IMR-90 (cell line): ENCODE measurements around the gene BCAP31.

Experiments
- BHLHE40 ChIP-seq: fragments of 150-350 bp; IDR thresholded peaks from 2 replicates; pipeline ENCODE4 v1.6.1; 2016; ENCODE audit warnings: mild to moderate bottlenecking, low read depth, low read length
- CEBPB ChIP-seq: IDR thresholded peaks from 2 replicates; pipeline ENCODE4 v1.6.1; 2012; ENCODE audit warnings: low read depth, low read length, improper control_type of control experiment
- CTCF ChIP-seq: conservative IDR thresholded peaks from 2 replicates; pipeline ENCODE4 v1.5.1; 2012; ENCODE audit warnings: mild to moderate bottlenecking, low read depth, low read length, improper control_type of control experiment
- FOS ChIP-seq: fragments of 150-350 bp; IDR thresholded peaks from 2 replicates; pipeline ENCODE4 v1.6.1; 2016; ENCODE audit warnings: low read depth, low read length
- MAFK ChIP-seq: IDR thresholded peaks from 2 replicates; pipeline ENCODE4 v1.6.1; 2012; ENCODE audit warnings: low read depth, low read length, improper control_type of control experiment
- MXI1 ChIP-seq: IDR thresholded peaks from 2 replicates; pipeline ENCODE4 v1.6.1; 2012; ENCODE audit warnings: low read depth, mild to moderate bottlenecking, low read length, moderate library complexity, borderline replicate concordance
- NFE2L2 ChIP-seq: fragments of 150-350 bp; IDR thresholded peaks from 2 replicates; pipeline ENCODE4 v1.6.1; 2016; ENCODE audit warnings: low read depth, mild to moderate bottlenecking, low read length
- POLR2A ChIP-seq: IDR thresholded peaks from 2 replicates; pipeline ENCODE4 v1.6.1; 2012; ENCODE audit warnings: mild to moderate bottlenecking, low read depth, low read length
- RAD21 ChIP-seq: IDR thresholded peaks from 2 replicates; pipeline ENCODE4 v1.6.1; 2012; ENCODE audit warnings: low read length, improper control_type of control experiment
- RCOR1 ChIP-seq: IDR thresholded peaks from 2 replicates; pipeline ENCODE4 v1.6.1; 2012; ENCODE audit warnings: mild to moderate bottlenecking, low read length, improper control_type of control experiment; ENCODE audit not compliant: insufficient replicate concordance
- RFX5 ChIP-seq: IDR thresholded peaks from 2 replicates; pipeline ENCODE4 v1.8.0; 2012; ENCODE audit warnings: low read depth, mild to moderate bottlenecking, low read length, moderate library complexity

DNA sequence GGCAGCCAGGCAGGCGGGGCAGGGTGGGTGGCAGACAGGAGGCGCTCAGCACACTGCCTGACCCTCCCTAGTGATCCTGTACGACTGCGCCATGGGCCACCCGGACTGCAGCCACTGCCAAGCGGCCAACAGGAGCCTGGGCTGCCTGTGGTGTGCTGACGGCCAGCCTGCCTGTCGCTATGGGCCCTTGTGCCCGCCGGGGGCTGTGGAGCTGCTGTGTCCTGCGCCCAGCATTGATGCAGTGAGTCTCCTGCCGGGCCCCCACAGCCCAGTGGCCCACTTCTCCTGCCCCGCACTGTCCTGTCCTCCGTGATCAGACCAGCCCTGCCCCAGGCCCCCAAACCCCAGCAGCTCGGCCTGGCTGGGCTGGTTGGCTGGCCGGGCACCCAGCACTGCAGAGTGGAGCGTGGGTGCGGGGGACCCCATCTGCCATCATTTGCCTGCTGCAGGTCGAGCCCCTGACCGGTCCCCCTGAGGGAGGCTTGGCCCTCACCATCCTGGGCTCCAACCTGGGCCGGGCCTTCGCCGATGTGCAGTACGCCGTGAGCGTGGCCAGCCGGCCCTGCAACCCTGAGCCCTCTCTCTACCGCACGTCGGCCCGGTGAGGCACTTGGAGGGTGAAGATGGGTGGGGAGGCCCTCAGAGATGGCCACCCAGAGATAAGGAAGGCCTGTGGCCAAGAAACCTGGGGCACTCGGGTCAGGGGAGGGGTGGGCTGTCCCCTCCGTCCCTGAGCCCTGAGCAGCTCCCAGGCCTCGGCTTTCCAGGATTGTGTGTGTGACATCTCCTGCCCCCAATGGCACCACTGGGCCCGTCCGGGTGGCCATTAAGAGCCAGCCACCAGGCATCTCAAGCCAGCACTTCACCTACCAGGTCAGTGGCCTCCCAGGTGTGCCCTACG is 47.5 kb upstream of the BCAP31 start:
- TF ChIP-seq CTCF (no peak), POLR2A (no peak), RFX5 (no peak), BHLHE40 (no peak), FOS (no peak), MXI1 (no peak), RAD21 (no peak), MAFK (no peak), NFE2L2 (no peak), RCOR1 (no peak), CEBPB (no peak)
